Hepatocyte (in vitro differentiated cells): ENCODE data around the gene PTGER3.

Experiments
- EZH2phosphoT487 ChIP-seq: fragments of 200-600 bp; sonication (generic); IDR thresholded peaks from one replicate; pipeline ENCODE4 v1.6.1; 2018; ENCODE audit warnings: antibody characterized with exemption, mild to moderate bottlenecking, low read depth, moderate library complexity; ENCODE audit not compliant: unreplicated experiment, severe bottlenecking
- TF ChIP-seq, protein P1 (sequence below): fragments of 200-600 bp; sonication (generic); IDR thresholded peaks from 2 replicates; pipeline ENCODE4 v1.5.1; 2016; ENCODE audit warnings: antibody characterized with exemption, mild to moderate bottlenecking; ENCODE audit not compliant: poor library complexity

- TF ChIP-seq, protein P1, sequence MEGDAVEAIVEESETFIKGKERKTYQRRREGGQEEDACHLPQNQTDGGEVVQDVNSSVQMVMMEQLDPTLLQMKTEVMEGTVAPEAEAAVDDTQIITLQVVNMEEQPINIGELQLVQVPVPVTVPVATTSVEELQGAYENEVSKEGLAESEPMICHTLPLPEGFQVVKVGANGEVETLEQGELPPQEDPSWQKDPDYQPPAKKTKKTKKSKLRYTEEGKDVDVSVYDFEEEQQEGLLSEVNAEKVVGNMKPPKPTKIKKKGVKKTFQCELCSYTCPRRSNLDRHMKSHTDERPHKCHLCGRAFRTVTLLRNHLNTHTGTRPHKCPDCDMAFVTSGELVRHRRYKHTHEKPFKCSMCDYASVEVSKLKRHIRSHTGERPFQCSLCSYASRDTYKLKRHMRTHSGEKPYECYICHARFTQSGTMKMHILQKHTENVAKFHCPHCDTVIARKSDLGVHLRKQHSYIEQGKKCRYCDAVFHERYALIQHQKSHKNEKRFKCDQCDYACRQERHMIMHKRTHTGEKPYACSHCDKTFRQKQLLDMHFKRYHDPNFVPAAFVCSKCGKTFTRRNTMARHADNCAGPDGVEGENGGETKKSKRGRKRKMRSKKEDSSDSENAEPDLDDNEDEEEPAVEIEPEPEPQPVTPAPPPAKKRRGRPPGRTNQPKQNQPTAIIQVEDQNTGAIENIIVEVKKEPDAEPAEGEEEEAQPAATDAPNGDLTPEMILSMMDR = no peak
- TF ChIP-seq EZH2phosphoT487 = no peak
These were observed 24.7 kb upstream of the PTGER3 start for GRCh38 chr1:71072273-71072672.
